A549 (cell line): ENCODE measurements around the gene VEGFC.

Source experiments
- POLR2A ChIP-seq: IDR thresholded peaks from 2 replicates; pipeline ENCODE4 v1.6.1; 2012; ENCODE audit warnings: mild to moderate bottlenecking, low read length
- RAD21 ChIP-seq, 2 experiments: fragments of >200 bp in 1 of 2; sonication (Bioruptor Twin) in 1 of 2; formaldehyde crosslinking in 1 of 2; IDR thresholded peaks in 1 of 2; conservative IDR thresholded peaks in 1 of 2; 2 replicates in 1 of 2; 3 replicates in 1 of 2; pipeline ENCODE4 v1.6.1; 2012 to 2018; ENCODE audit warnings: inconsistent platforms in 1 of 2
- ZFP36 ChIP-seq: fragments of 450-650 bp; IDR thresholded peaks from 2 replicates; pipeline ENCODE4 v1.6.1; 2014; ENCODE audit warnings: borderline replicate concordance; ENCODE audit not compliant: partially characterized antibody
- TF ChIP-seq, protein P1 (sequence below): fragments of 450-650 bp; IDR thresholded peaks from 2 replicates; pipeline ENCODE4 v1.6.1; 2014; ENCODE audit warnings: antibody characterized with exemption

DNA sequence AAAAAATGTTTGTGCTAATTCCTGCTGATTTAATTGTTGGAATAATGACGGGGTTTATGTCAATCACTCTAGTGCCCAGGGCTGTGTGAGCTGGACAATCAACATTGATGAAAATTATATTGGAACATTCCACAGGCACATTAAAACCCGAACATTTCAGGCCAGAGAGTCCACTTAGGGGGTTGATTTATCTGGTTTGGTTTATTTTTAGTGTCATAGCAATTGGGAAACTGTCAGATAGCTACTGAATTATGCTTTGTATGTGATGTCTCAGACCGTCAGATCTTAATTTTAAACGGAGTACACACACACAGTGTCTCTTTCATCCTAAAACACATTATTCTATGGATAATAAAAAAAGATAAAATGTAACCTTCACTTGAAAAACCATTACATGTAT, 51.5 kb downstream of the VEGFC start:
- TF ChIP-seq RAD21 (conservative IDR thresholded peaks at IDR 0.05 in 1 of 2, IDR thresholded peaks at IDR 0.05 in 1 of 2) (no peak), POLR2A (no peak), ZFP36 (no peak)
- TF ChIP-seq, protein P1, sequence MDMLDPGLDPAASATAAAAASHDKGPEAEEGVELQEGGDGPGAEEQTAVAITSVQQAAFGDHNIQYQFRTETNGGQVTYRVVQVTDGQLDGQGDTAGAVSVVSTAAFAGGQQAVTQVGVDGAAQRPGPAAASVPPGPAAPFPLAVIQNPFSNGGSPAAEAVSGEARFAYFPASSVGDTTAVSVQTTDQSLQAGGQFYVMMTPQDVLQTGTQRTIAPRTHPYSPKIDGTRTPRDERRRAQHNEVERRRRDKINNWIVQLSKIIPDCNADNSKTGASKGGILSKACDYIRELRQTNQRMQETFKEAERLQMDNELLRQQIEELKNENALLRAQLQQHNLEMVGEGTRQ: no peak
